OCI-LY3 (cell line): ENCODE data around the gene MMS22L.

Source experiments
- H2AFZ ChIP-seq: fragments of 200-600, 300-600 bp; shearing (Covaris generic); 2 replicates; pipeline ENCODE4 v1.6.0; 2014; ENCODE audit warnings: antibody characterized with exemption, low read depth, low read length
- H3K27ac ChIP-seq: fragments of 200-600, 300-600 bp; sonication (generic); 2 replicates; pipeline ENCODE4 v1.5.1; 2014; ENCODE audit warnings: mild to moderate bottlenecking, low read length, moderate library complexity, mixed read lengths
- H3K27me3 ChIP-seq: fragments of 200-600, 300-600 bp; sonication (generic); 2 replicates; pipeline ENCODE4 v1.6.1; 2014; ENCODE audit warnings: low read depth, low read length, mixed read lengths
- H3K36me3 ChIP-seq: fragments of 200-600, 300-600 bp; sonication (generic); replicated peaks from 2 replicates; pipeline ENCODE3; 2014; ENCODE audit warnings: low read depth, low read length, mixed read lengths
- H3K4me1 ChIP-seq: fragments of 300-600, 200-600 bp; sonication (generic); 2 replicates; pipeline ENCODE4 v1.6.1; 2014; ENCODE audit warnings: low read length, mixed read lengths
- H3K4me2 ChIP-seq: fragments of 200-600, 300-600 bp; sonication (generic); 2 replicates; pipeline ENCODE4 v1.6.1; 2014; ENCODE audit warnings: low read length, mixed read lengths
- H3K4me3 ChIP-seq: fragments of 300-600, 200-600 bp; sonication (generic); 2 replicates; pipeline ENCODE4 v1.5.1; 2014; ENCODE audit warnings: antibody characterized with exemption, mild to moderate bottlenecking, low read length, moderate library complexity
- H3K79me2 ChIP-seq: fragments of 300-600, 200-600 bp; shearing (Covaris generic); 2 replicates; pipeline ENCODE4 v1.6.1; 2014; ENCODE audit warnings: mild to moderate bottlenecking, low read length, mixed read lengths
- H3K9ac ChIP-seq: fragments of 300-600, 200-600 bp; shearing (Covaris generic); 2 replicates; pipeline ENCODE4 v1.6.0; 2014; ENCODE audit warnings: mild to moderate bottlenecking, low read length, moderate library complexity
- H3K9me3 ChIP-seq: fragments of 200-600, 300-600 bp; shearing (Covaris generic); 2 replicates; pipeline ENCODE4 v1.6.1; 2014; ENCODE audit warnings: low read length, mixed read lengths; ENCODE audit not compliant: insufficient read depth
- H4K20me1 ChIP-seq: fragments of 200-600, 300-600 bp; sonication (generic); 2 replicates; pipeline ENCODE4 v1.6.1; 2016; ENCODE audit warnings: low read length, mixed read lengths; ENCODE audit not compliant: insufficient read depth
- CTCF ChIP-seq: fragments of 200-600, 300-600 bp; sonication (generic); IDR thresholded peaks from 2 replicates; pipeline ENCODE4 v1.5.1; 2014; ENCODE audit warnings: antibody characterized with exemption, low read length, low read depth
- EZH2phosphoT487 ChIP-seq: fragments of 200-600 bp; shearing (Covaris generic); IDR thresholded peaks from 2 replicates; pipeline ENCODE4 v1.6.1; 2018; ENCODE audit warnings: antibody characterized with exemption, mixed run types, low read depth

MMS22L gene

DNA sequence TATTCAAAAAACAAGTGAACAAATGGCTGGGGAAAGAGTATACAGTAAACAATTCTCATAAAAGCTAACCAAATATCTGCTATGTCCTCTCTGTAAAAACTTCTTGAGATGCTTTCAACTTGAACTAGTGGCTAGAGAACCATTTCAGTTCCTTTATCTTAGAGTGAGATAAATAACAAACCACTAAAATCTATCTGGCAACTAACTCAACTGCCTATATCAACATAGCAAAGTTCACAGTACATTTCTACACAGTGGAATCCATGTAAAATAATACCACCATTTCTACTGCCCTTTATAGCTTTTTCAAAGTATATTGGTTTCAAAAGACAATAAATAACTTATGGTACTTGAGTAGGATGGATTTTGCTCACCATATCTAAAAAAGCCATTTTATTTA is 95.1 kb downstream of the MMS22L start:
- H3K4me3 ChIP-seq: no peak overlapping the region
- no peaks in the 10 kb centered on the region for H3K36me3 ChIP-seq
- H3K27ac ChIP-seq: no peak overlapping the region
- no peak overlapping the region for H3K9ac ChIP-seq
- H3K79me2 ChIP-seq: no peaks in the 10 kb centered on the region
- H3K27me3 ChIP-seq: no peaks in the 10 kb centered on the region
- no peaks in the 10 kb centered on the region for H4K20me1 ChIP-seq
- no peaks in the 10 kb centered on the region for H3K9me3 ChIP-seq
- 0 out of 2 replicates have a peak, but pooled peaks cover 2% of the 10 kb centered on the region for H3K4me1 ChIP-seq
- no peak overlapping the region for H3K4me2 ChIP-seq
- no peak overlapping the region for H2AFZ ChIP-seq
- TF ChIP-seq EZH2phosphoT487 (no peak), CTCF (no peak)

DNA sequence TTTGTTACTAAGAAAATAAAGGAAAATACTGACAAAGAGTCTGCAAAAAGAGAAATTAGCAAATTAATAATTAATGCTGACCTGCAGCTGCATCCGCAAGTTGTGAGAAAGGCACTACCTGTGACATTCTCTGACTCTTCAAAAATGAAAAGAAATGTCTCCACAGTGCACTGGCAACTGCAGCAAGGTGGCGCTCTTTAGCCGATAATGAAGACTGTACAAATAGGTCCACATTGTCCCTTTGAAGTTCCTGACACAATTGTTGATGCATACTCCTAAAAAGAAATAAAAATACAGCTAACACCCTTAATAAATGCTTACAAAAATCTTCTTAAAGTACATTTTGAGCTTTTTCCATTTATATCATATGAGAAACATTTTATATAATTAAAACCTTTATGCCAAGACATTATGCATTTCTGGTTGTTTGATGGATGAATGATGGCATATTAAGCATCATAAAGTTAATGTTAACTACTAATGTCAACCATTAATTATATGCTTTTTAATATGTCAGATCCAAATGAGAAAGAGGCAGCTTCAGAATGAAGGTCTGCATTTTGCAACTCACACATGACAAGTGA is 96.5 kb downstream of the MMS22L start:
- H3K4me2 ChIP-seq: no peak overlapping the region
- H3K4me3 ChIP-seq: no peak overlapping the region
- H3K9me3 ChIP-seq: no peaks in the 10 kb centered on the region
- H4K20me1 ChIP-seq: no peaks in the 10 kb centered on the region
- no peak overlapping the region for H3K9ac ChIP-seq
- H3K79me2 ChIP-seq: no peaks in the 10 kb centered on the region
- TF ChIP-seq CTCF (peak; percentile 81), EZH2phosphoT487 (no peak)
- H3K27me3 ChIP-seq: no peaks in the 10 kb centered on the region
- no peak overlapping the region for H2AFZ ChIP-seq
- H3K27ac ChIP-seq: no peak overlapping the region
- H3K4me1 ChIP-seq: 0 out of 2 replicates have a peak, but pooled peaks cover 2% of the 10 kb centered on the region
- H3K36me3 ChIP-seq: no peaks in the 10 kb centered on the region

DNA sequence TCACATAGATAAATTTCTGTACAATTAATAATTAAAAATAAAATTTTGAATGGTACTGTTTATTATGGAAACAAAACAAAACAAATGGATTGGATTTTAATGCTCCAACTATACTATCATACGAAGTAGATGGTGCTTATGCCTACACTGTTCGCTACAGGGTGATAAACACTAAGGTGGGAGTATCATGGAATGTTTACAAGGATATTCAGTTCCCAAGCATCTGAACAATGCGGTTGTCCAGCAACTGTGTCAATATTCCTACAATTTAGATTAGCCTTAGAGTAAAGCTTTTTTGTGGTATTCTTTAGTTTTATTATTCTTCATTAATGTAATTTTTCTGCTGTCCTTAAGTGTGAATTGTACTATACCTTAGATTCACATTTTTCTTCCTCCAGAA is 105.1 kb downstream of the MMS22L start:
- H4K20me1 ChIP-seq: no peaks in the 10 kb centered on the region
- no peak overlapping the region for H3K9ac ChIP-seq
- peaks cover 4% of the 10 kb centered on the region for H3K36me3 ChIP-seq
- H3K27ac ChIP-seq: no peak overlapping the region
- H3K79me2 ChIP-seq: no peaks in the 10 kb centered on the region
- no peak overlapping the region for H3K4me2 ChIP-seq
- no peaks in the 10 kb centered on the region for H3K9me3 ChIP-seq
- no peak overlapping the region for H2AFZ ChIP-seq
- TF ChIP-seq EZH2phosphoT487: no peak
- no peak for TF ChIP-seq CTCF
- no peaks in the 10 kb centered on the region for H3K27me3 ChIP-seq
- no peak overlapping the region for H3K4me3 ChIP-seq
- no peaks in the 10 kb centered on the region for H3K4me1 ChIP-seq

DNA sequence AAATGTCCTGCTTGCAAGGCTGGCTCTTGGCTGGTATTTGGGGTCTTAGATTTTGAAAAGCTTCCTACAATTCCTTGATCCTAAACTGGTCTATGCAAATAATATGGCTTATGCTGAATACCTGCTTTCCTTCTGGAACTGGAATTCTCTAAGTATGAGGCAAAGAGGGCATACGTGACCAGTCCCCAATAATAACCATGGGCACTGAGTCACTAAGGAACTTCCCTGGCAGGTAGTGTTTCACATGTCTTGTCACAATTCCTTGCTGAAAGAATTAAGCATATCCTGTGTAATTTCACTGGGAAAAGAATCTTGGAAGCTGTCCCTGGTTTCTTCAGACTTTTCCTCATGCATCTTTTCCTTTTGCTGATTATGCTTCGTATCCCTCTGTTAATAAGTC is 106.5 kb downstream of the MMS22L start:
- Histone ChIP-seq H3K9ac (no peak overlapping the region), H3K36me3 (peaks cover 4% of the 10 kb centered on the region), H3K9me3 (no peaks in the 10 kb centered on the region), H3K4me3 (no peak overlapping the region), H3K4me1 (no peaks in the 10 kb centered on the region), H3K79me2 (no peaks in the 10 kb centered on the region), H2AFZ (no peak overlapping the region), H3K27me3 (no peaks in the 10 kb centered on the region), H3K4me2 (no peak overlapping the region), H3K27ac (no peak overlapping the region), H4K20me1 (no peaks in the 10 kb centered on the region)
- TF ChIP-seq CTCF (no peak), EZH2phosphoT487 (no peak)
